ENCODE results near the gene LMTK2.

LMTK2 gene

GRCh38 chr7:98240961-98241673, 134.5 kb downstream of the LMTK2 start:
- DNase-seq: peak; percentile 80

DNA sequence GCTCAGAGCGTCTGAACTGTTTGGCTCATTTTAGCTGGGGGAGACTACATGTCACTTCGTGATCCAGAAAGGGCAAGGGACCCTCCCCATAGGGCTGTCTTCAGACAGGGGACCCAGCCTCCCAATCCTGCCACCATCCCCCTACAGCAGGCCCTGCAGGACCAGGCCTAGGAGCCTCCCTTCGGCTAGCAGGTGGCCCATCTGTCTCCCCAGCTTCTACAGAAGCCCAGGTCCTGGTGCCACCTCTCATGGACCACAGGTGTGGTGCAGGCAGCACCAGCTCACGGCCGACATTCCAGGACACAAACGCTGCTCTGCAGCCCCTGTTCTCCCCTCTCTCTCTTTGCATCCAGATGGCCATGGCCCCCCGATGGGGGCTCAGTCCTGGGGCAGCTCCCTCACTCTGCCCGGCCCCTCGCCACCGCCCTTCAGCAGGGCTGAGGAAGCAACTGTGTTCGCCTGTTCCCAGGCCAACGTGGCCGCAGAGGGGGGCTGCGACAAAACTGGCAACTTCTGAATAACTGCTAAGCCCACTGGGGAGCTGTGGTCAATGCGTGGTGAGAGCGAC, 135.1 kb downstream of the LMTK2 start:
- no peak for DNase-seq

DNA sequence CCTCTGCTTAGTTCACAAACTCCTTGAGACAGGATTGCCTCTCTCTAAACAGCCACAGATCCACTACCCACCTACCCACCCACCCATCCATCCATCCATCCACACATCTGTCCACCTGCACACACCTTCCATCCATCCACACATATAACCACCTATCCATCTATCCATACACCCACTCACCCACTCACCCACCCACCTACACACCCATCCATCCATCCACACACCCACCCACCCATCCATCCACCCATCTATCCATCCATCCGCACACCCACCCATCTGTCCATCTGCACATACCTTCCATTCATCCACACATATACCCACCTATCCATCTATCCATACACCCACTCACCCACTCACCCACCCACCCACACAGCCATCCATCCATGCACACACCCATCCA, 135.7 kb downstream of the LMTK2 start:
- DNase-seq: no peak

DNA sequence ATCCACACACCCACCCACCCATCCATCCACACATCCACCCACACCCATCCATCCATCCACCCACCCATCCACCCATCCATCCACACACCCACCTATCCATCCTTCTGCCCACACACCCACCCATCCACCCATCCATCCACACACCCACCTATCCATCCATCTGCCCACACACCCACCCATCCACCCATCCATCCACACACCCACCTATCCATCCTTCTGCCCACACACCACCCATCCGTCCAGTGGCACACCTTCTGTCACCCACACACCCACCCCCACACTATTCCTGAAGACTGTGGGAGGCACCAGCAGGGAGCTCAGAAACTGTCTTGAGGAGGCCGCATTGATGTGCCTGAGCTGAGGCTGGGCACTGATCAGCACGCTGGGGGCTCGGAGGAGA, 136.3 kb downstream of the LMTK2 start:
- DNase-seq: no peak

DNA sequence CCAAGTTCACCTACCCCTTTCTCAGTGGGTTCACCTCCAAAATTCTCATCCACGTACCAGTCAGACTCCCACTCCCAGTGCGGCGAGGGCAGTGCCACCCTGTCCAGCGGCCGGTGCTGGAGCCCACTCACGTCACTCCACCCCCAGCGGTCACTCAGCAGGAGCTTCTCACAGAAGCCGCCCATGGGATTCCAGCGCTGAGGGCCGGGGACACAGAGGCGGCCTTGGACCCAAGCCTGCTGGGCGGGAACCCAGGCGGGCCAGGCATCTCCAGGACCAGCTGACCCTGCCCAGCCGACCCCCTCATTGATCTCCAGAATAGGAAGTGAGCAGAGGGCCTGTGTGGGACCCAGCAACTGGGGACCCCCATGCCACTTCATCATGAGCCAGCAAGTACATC, 138.2 kb downstream of the LMTK2 start:
- DNase-seq: no peak

DNA sequence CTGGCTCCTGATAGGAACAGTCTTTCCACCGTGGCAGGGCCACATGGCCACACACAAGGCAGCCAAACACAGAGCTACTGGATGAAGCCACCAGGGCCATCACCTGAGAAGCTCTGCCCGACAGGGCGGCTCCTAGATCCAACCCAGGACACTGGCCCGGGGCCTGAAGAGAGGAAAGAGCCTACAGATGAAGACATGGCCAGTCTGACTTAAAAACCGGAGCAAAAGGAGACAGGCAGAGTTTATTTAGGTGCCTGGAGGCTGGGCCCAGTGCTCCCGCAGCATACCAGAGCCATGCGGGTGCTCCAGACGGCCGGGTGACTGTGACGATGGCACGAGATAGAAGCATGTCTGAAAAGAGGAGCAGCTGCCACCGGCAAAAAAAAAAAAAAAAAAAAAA, 141.5 kb downstream of the LMTK2 start:
- no peak for DNase-seq

DNA sequence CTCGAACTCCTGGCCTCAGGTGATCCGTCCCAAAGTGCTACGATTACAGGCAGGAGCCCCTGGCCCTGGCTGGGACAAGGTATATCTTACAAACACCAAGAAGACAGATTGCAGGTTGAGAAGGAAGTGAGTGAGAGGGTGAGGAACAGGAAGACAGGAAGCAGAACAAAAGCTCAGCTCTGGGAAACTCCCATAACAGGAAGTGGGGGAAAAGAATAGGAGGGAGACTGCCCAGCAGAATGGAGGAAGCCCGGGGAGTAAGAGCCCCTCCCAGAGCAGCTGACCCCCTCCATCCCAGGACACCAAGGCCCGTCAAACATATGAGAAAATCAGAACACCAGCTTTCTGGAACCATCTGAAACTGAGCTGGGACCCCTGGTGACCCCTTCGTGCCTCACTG, 142.4 kb downstream of the LMTK2 start:
- peak; percentile 19 for DNase-seq

GRCh38 chr7:98250789-98251188, 144.1 kb downstream of the LMTK2 start:
- peak; percentile 78 for DNase-seq

DNA sequence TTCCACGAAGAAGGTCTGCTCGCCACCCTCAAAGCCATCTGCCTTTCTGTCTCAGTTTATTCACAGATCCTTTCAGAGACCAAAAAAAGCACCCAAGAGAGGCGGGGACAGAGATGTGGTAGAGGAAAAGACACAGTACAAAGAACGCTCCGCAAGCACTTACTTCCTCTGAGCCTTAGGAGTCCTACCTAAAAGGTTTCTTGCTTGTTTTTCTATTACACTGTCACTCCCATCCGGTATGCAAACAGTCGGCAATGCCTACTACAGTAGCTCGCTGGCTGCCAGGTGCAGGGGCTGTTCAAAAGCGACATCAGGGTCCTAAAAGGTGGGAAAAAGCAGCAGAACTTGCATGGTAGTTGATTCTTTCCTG, 144.6 kb downstream of the LMTK2 start:
- DNase-seq: no peak

GRCh38 chr7:98251601-98252424, 145.2 kb downstream of the LMTK2 start, which contains the start of gene TECPR1:
TSS of gene TECPR1 (minus strand) at chr7:98252232. CDS start at chr7:98246146, 6,086 bp downstream.
- DNase-seq: peak; percentile 99

GRCh38 chr7:98252425-98253054, 145.9 kb downstream of the LMTK2 start:
- peak; percentile 88 for DNase-seq

GRCh38 chr7:98254516-98254915, 147.9 kb downstream of the LMTK2 start:
- no peak for DNase-seq

DNA sequence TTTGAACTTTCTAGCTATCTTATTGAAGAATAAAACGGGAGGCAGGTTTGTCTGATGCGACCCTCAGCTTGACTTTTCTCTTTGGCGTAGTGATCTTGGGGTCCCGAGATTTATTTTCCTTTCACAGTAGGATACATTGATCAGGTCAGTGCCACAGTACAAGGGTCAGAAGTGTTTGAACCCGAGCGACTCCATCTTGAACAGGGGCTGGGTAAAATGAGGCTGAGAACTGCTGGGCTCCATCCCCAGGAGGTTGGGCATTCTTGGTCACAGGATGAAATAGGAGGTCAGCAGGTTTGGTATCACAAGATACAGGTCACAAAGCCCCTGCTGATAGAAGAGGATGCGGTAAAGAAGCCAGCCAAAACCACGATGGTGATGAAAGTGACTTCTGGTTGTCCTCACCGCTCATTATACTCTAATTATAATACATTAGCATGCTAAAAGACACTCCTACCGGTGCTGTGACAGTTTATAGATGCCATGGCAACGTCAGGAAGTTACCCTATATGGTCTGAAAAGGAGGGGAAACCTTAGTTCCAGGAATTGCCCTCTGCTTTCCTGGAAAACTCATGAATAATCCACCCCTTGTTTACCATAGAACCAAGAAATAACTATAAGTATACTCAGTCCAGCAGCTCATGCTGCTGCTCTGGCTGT, 148.4 kb downstream of the LMTK2 start:
- DNase-seq: no peak

- no peak for DNase-seq
Observed at GRCh38 chr7:98256431-98256830, 149.8 kb downstream of the LMTK2 start.

GRCh38 chr7:98257701-98258100, 151.0 kb downstream of the LMTK2 start:
- DNase-seq: no peak

Data from DMS53 (cell line).